ENCODE measurements around the gene TPST1.

The TPST1 gene

GRCh38 chr7:66255534-66256100, 50.5 kb downstream of the TPST1 start:
- peak; percentile 41 for DNase-seq (ENCODE audit: low read depth)
- no peak overlapping the region for H3K4me3 ChIP-seq (ENCODE audit: low read depth, low read length)
- TF ChIP-seq CTCF (conservative IDR thresholded peaks at IDR 0.05; ENCODE audit: low read depth, low read length), result no peak

- H3K4me3 ChIP-seq (ENCODE audit: low read depth, low read length), result no peak overlapping the region
- no peak for DNase-seq (ENCODE audit: low read depth)
- no peak for TF ChIP-seq CTCF (conservative IDR thresholded peaks at IDR 0.05; ENCODE audit: low read depth, low read length)
Observed at GRCh38 chr7:66256281-66256680, 51.1 kb downstream of the TPST1 start.

GRCh38 chr7:66257481-66257880, 52.3 kb downstream of the TPST1 start:
- TF ChIP-seq CTCF (conservative IDR thresholded peaks at IDR 0.05; ENCODE audit: low read depth, low read length), result no peak
- H3K4me3 ChIP-seq (ENCODE audit: low read depth, low read length), result no peak overlapping the region
- no peak for DNase-seq (ENCODE audit: low read depth)

GRCh38 chr7:66258409-66258808, 53.3 kb downstream of the TPST1 start:
- DNase-seq (ENCODE audit: low read depth), result no peak
- no peak for TF ChIP-seq CTCF (conservative IDR thresholded peaks at IDR 0.05; ENCODE audit: low read depth, low read length)
- no peak overlapping the region for H3K4me3 ChIP-seq (ENCODE audit: low read depth, low read length)

- DNase-seq (ENCODE audit: low read depth), result no peak
- no peak for TF ChIP-seq CTCF (conservative IDR thresholded peaks at IDR 0.05; ENCODE audit: low read depth, low read length)
- H3K4me3 ChIP-seq (ENCODE audit: low read depth, low read length), result no peak overlapping the region
Observed at GRCh38 chr7:66261941-66262340, 56.8 kb downstream of the TPST1 start.

GRCh38 chr7:66263936-66264335, 58.8 kb downstream of the TPST1 start:
- no peak overlapping the region for H3K4me3 ChIP-seq (ENCODE audit: low read depth, low read length)
- no peak for DNase-seq (ENCODE audit: low read depth)
- TF ChIP-seq CTCF (conservative IDR thresholded peaks at IDR 0.05; ENCODE audit: low read depth, low read length), result no peak

GRCh38 chr7:66265566-66265965, 60.4 kb downstream of the TPST1 start:
- no peak overlapping the region for H3K4me3 ChIP-seq (ENCODE audit: low read depth, low read length)
- TF ChIP-seq CTCF (conservative IDR thresholded peaks at IDR 0.05; ENCODE audit: low read depth, low read length), result no peak
- DNase-seq (ENCODE audit: low read depth), result peak; percentile 49

Data from choroid plexus epithelial cell (primary cell).